ENCODE results near the gene BMP6.
A peak's percentile ranks its signal among the peaks of the same experiment; 100 is the strongest.

The BMP6 gene

GRCh38 chr6:7747901-7748504 is 22.1 kb downstream of the BMP6 start:
- no peak for TF ChIP-seq CTCF (IDR thresholded peaks at IDR 0.05; ENCODE audit: low read depth, low read length)
- no peak for DNase-seq (ENCODE audit: extremely low read depth, low read depth)

- DNase-seq (ENCODE audit: extremely low read depth, low read depth): no peak
- no peak for TF ChIP-seq CTCF (IDR thresholded peaks at IDR 0.05; ENCODE audit: low read depth, low read length)
These were observed 23.6 kb downstream of the BMP6 start for GRCh38 chr6:7749478-7749877.

GRCh38 chr6:7750197-7750596 is 24.3 kb downstream of the BMP6 start:
- DNase-seq (ENCODE audit: extremely low read depth, low read depth): no peak
- no peak for TF ChIP-seq CTCF (IDR thresholded peaks at IDR 0.05; ENCODE audit: low read depth, low read length)

- no peak for TF ChIP-seq CTCF (IDR thresholded peaks at IDR 0.05; ENCODE audit: low read depth, low read length)
- peak; percentile 30 for DNase-seq (ENCODE audit: extremely low read depth, low read depth)
These were observed 32.6 kb downstream of the BMP6 start for GRCh38 chr6:7758456-7758855.

- no peak for TF ChIP-seq CTCF (IDR thresholded peaks at IDR 0.05; ENCODE audit: low read depth, low read length)
- no peak for DNase-seq (ENCODE audit: extremely low read depth, low read depth)
These were observed 33.4 kb downstream of the BMP6 start for GRCh38 chr6:7759320-7759719.

GRCh38 chr6:7761051-7761450 is 35.2 kb downstream of the BMP6 start:
- peak; percentile 5 for DNase-seq (ENCODE audit: extremely low read depth, low read depth)
- TF ChIP-seq CTCF (IDR thresholded peaks at IDR 0.05; ENCODE audit: low read depth, low read length): no peak

GRCh38 chr6:7762760-7763159 is 36.9 kb downstream of the BMP6 start:
- DNase-seq (ENCODE audit: extremely low read depth, low read depth): no peak
- no peak for TF ChIP-seq CTCF (IDR thresholded peaks at IDR 0.05; ENCODE audit: low read depth, low read length)

All from AG09319 (cell line).